ENCODE measurements around the gene MOK.

The MOK gene

DNA sequence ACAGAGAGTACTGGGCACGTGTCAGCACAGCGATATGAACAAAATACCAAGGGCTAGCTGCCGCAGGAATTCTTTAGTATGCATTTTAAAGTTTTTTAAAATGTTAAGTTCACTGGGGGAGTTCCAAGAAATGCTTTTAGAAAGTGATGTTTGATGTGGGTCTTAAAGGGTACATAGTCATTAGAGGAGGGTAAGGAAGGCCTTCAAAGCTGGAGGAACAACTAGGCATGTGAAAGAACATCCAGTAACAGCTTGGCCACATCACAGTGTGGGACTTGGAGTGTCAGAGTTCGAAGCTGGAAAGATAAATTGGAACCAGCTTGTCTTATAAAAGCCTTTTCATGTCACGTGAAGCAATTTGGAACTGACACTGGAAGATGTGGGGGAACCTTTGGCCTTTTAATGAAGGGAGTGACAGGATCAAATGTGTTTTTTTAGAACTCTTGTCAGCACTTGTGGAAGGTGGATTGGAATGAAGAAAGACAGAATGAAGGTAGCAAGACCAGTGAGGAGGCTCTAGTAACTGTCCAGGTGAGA, 107.6 kb downstream of the MOK start:
- H3K9me3 ChIP-seq (ENCODE audit: control insufficient read depth, low read length): no peaks in the 10 kb centered on the region

GRCh38 chr14:102196902-102197230, 108.1 kb downstream of the MOK start:
- Histone ChIP-seq H3K4me3 (ENCODE audit: low read depth, low read length) (no peak overlapping the region), H3K4me1 (peaks cover 4% of the 10 kb centered on the region), H3K9ac (no peak overlapping the region), H3K27ac (no peak overlapping the region), H3K36me3 (ENCODE audit: control insufficient read depth, insufficient read depth, low read length) (no peaks in the 10 kb centered on the region), H3K9me3 (ENCODE audit: control insufficient read depth, low read length) (no peaks in the 10 kb centered on the region), H3K4me2 (ENCODE audit: low read length) (no peak overlapping the region), H2AFZ (no peak overlapping the region), H3K79me2 (peaks cover 39% of the 10 kb centered on the region), H3K27me3 (ENCODE audit: control insufficient read depth, insufficient read depth, low read length) (no peaks in the 10 kb centered on the region)
- TF ChIP-seq, protein P1, sequence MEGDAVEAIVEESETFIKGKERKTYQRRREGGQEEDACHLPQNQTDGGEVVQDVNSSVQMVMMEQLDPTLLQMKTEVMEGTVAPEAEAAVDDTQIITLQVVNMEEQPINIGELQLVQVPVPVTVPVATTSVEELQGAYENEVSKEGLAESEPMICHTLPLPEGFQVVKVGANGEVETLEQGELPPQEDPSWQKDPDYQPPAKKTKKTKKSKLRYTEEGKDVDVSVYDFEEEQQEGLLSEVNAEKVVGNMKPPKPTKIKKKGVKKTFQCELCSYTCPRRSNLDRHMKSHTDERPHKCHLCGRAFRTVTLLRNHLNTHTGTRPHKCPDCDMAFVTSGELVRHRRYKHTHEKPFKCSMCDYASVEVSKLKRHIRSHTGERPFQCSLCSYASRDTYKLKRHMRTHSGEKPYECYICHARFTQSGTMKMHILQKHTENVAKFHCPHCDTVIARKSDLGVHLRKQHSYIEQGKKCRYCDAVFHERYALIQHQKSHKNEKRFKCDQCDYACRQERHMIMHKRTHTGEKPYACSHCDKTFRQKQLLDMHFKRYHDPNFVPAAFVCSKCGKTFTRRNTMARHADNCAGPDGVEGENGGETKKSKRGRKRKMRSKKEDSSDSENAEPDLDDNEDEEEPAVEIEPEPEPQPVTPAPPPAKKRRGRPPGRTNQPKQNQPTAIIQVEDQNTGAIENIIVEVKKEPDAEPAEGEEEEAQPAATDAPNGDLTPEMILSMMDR (IDR thresholded peaks at IDR 0.05): no peak

More for the DNA sequence above, 107.6 kb downstream of the MOK start:
- H3K4me1 ChIP-seq: peaks cover 4% of the 10 kb centered on the region
- TF ChIP-seq, protein P1 (IDR thresholded peaks at IDR 0.05): no peak
- peaks cover 41% of the 10 kb centered on the region for H3K79me2 ChIP-seq
- H3K4me2 ChIP-seq (ENCODE audit: low read length): no peak overlapping the region
- H2AFZ ChIP-seq: no peak overlapping the region
- no peak overlapping the region for H3K4me3 ChIP-seq (ENCODE audit: low read depth, low read length)
- H3K9ac ChIP-seq: no peak overlapping the region
- H3K27me3 ChIP-seq (ENCODE audit: control insufficient read depth, insufficient read depth, low read length): no peaks in the 10 kb centered on the region
- no peak overlapping the region for H3K27ac ChIP-seq
- no peaks in the 10 kb centered on the region for H3K36me3 ChIP-seq (ENCODE audit: control insufficient read depth, insufficient read depth, low read length)

DNA sequence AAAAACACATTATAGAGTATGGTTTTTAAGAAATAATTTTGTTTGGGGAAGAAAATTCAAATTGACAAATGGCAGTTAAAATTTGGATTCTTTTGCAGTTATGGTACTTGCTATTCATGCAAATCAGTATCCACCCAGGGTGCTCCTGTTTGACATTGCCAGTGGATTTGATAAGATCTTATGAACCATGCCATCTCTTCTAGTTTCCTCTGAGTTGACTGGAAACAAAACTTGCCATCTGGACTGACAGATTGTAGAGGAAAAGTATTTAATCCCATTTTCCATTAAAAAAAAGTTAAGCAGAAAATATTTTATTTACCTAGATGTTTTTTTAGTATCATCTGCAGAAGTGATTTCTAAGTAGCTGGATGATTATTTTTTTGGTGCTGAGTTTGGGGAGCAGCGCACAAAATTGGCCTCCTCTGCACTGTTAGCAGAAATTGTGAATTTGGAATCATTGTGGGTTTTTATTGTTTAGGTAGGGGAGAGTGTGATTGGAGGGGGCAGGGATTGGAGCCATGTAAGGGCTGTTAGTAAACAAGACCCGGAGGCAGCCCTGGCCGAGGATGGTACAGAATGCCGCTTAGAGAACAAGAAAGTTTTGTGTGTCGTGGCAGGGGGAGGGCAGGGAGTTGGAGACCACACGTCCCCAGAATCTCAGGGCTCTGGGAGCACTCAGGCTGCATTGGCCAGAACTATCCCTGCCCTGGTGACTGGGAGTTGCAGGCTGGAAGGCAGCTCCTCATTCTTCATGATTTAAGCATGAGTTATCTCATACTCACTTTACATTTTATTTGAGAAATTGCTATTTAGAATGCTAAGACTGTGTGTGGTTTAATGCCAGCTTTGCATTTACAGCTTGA, 108.7 kb downstream of the MOK start:
- Histone ChIP-seq H3K9ac (no peak overlapping the region), H3K79me2 (peaks cover 41% of the 10 kb centered on the region), H3K4me1 (peaks cover 4% of the 10 kb centered on the region), H3K4me2 (ENCODE audit: low read length) (no peak overlapping the region), H3K4me3 (ENCODE audit: low read depth, low read length) (no peak overlapping the region), H3K9me3 (ENCODE audit: control insufficient read depth, low read length) (no peaks in the 10 kb centered on the region), H2AFZ (no peak overlapping the region), H3K27ac (no peak overlapping the region), H3K27me3 (ENCODE audit: control insufficient read depth, insufficient read depth, low read length) (no peaks in the 10 kb centered on the region), H3K36me3 (ENCODE audit: control insufficient read depth, insufficient read depth, low read length) (no peaks in the 10 kb centered on the region)
- TF ChIP-seq, protein P1 (IDR thresholded peaks at IDR 0.05): no peak

DNA sequence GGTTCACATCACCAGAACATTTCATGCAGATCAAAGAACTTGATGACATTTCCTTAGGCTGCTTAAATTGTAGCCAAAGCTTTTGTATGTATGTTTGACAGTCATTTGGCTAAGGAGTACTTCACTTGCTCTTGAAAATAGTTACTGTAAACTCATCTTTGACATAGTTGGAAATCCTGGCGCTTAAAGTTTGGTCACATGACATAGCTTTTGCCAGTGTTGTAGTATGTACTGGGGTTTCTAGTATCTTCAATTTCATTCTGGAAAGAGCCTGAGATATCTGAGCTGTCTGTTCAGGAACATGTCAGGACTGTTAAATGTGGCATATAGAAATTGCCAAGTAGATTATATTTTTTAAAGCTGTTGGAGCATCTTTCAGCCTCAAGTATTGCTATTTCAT, 109.5 kb downstream of the MOK start:
- Histone ChIP-seq H3K36me3 (ENCODE audit: control insufficient read depth, insufficient read depth, low read length) (no peaks in the 10 kb centered on the region), H3K9ac (no peak overlapping the region), H3K9me3 (ENCODE audit: control insufficient read depth, low read length) (no peaks in the 10 kb centered on the region), H3K27ac (no peak overlapping the region), H2AFZ (no peak overlapping the region), H3K4me2 (ENCODE audit: low read length) (no peak overlapping the region), H3K79me2 (peaks cover 43% of the 10 kb centered on the region), H3K4me1 (peaks cover 7% of the 10 kb centered on the region), H3K4me3 (ENCODE audit: low read depth, low read length) (no peak overlapping the region), H3K27me3 (ENCODE audit: control insufficient read depth, insufficient read depth, low read length) (no peaks in the 10 kb centered on the region)
- TF ChIP-seq, protein P1 (IDR thresholded peaks at IDR 0.05): no peak
